ENCODE results near the gene PDZD2. TPM values are rescaled to one million over a fixed set of nuclear protein-coding genes. Genes with fewer than 3 reads are reported as not detected.

Gene PDZD2
- total RNA-seq, 1 experiment from 2014 or later, result not detected

DNA sequence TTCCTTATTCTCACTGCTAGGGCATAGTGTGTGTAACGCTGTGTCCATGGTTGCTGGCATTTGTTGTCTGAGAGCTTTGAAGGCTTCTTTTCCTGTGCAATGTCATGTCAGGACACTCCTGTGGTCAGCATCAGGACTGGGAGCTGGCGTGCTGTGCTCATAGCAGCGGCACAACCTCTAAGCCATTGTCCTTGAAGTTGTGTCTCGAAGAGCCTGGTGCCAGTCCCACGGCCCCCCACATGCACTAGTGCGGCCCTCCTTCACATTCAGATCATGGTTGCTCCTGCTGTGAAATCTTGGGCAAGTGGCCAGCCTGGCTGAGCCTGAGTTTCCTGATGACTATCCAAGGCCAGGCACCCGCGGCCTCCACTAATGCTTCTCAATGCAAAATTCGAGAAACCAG is 32.4 kb downstream of the PDZD2 start:
- POLR2A ChIA-PET (ENCODE audit: unreplicated experiment), result no interaction called here
- Histone ChIP-seq H3K36me3 (ENCODE audit: low read depth) (no peaks in the 10 kb centered on the region), H3K79me2 (ENCODE audit: low read depth) (no peaks in the 10 kb centered on the region), H3K27me3 (ENCODE audit: insufficient read depth, low read depth) (peaks cover 93% of the 10 kb centered on the region), H3K4me3 (no peak overlapping the region), H4K20me1 (ENCODE audit: insufficient read depth) (no peaks in the 10 kb centered on the region), H2AFZ (no peak overlapping the region), H3K4me2 (no peak overlapping the region), H3K9me2 (ENCODE audit: insufficient read depth) (no peaks in the 10 kb centered on the region), H3K9me3 (ENCODE audit: insufficient read depth, low read depth) (no peaks in the 10 kb centered on the region), H3K27ac (no peak overlapping the region), H3F3A (ENCODE audit: insufficient read depth, low read depth) (no peaks in the 10 kb centered on the region), H3K4me1 (replicated peaks; ENCODE audit: insufficient read depth) (no peaks in the 10 kb centered on the region)
- CTCF ChIA-PET, result no interaction called here
- DNase-seq, result no peak
- no peak for TF ChIP-seq EZH2 (IDR thresholded peaks at IDR 0.05; ENCODE audit: low read depth)
- no peak for TF ChIP-seq CTCF (conservative IDR thresholded peaks at IDR 0.05)
- intact Hi-C loops (cut with micrococcal nuclease; ENCODE audit: unreplicated experiment), result no loop called here
- no TSS peak for BruUV-seq (replicated peaks)

DNA sequence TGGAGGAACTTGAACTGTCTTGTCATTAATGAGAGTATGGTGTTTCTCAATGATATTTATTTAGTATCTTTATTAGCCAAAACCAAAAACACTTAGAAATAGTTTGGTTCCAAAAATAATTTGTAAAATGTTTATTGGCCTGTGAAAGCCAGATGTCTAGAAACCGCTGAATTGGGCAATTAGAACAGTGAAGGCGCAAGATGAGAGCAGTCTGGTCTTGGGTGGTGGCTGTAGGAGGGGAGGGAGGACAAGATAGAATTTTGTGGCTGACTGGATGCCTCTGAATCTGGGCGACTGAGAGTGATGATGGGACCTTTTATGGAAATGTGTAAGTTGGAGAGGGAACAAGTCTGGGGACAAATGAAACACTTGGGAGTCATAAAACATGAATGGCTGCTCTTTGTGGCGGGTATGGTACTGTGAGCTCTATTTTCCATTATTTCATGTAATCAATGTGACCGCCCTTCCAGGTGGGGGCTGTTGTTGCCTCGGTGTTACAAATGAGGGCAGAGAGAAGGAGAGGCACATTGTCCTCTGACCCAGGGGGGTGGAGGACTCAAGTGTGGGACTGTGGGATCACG is 35.5 kb downstream of the PDZD2 start:
- no peaks in the 10 kb centered on the region for H3K4me1 ChIP-seq (replicated peaks; ENCODE audit: insufficient read depth)
- H4K20me1 ChIP-seq (ENCODE audit: insufficient read depth), result no peaks in the 10 kb centered on the region
- no peaks in the 10 kb centered on the region for H3K79me2 ChIP-seq (ENCODE audit: low read depth)
- intact Hi-C loops (cut with micrococcal nuclease; ENCODE audit: unreplicated experiment), result no loop called here
- H3K36me3 ChIP-seq (ENCODE audit: low read depth), result no peaks in the 10 kb centered on the region
- H3K4me3 ChIP-seq, result no peak overlapping the region
- CTCF ChIA-PET, result interaction anchor here (0.6 kb wide), 1 partner anchor 47 kb away, joined by 4 read pairs; no protein-coding TSS in a partner anchor
- DNase-seq, result no peak
- H3K9me3 ChIP-seq (ENCODE audit: insufficient read depth, low read depth), result no peaks in the 10 kb centered on the region
- no TSS peak for BruUV-seq (replicated peaks)
- no peaks in the 10 kb centered on the region for H3K9me2 ChIP-seq (ENCODE audit: insufficient read depth)
- no peak overlapping the region for H3K27ac ChIP-seq
- no peaks in the 10 kb centered on the region for H3F3A ChIP-seq (ENCODE audit: insufficient read depth, low read depth)
- H3K27me3 ChIP-seq (ENCODE audit: insufficient read depth, low read depth), result peaks cover 91% of the 10 kb centered on the region
- TF ChIP-seq CTCF (conservative IDR thresholded peaks at IDR 0.05), result no peak
- no peak for TF ChIP-seq EZH2 (IDR thresholded peaks at IDR 0.05; ENCODE audit: low read depth)
- H3K4me2 ChIP-seq, result no peak overlapping the region
- no peak overlapping the region for H2AFZ ChIP-seq
- POLR2A ChIA-PET (ENCODE audit: unreplicated experiment), result no interaction called here

DNA sequence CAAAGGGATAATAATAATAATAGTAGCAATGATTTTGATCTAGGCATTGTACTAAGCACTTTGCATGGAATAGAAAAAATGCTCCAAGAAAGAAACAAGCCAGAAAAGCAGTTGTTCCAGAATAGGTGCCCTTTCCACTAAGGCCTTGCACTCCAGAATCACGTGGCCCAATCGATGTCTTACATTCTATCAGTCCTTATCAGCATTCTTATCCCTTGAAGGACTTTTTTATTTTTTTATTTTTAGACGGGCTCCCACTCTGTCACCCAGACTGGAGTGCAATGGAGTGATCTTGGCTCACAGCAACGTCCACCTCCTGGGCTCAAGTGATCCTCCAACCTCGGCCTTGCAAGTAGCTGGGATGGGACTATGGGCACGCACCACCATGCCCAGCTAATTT is 36.5 kb downstream of the PDZD2 start:
- no peaks in the 10 kb centered on the region for H3K36me3 ChIP-seq (ENCODE audit: low read depth)
- H3K9me3 ChIP-seq (ENCODE audit: insufficient read depth, low read depth), result no peaks in the 10 kb centered on the region
- H4K20me1 ChIP-seq (ENCODE audit: insufficient read depth), result no peaks in the 10 kb centered on the region
- H3K4me1 ChIP-seq (replicated peaks; ENCODE audit: insufficient read depth), result no peaks in the 10 kb centered on the region
- no TSS peak for BruUV-seq (replicated peaks)
- intact Hi-C loops (cut with micrococcal nuclease; ENCODE audit: unreplicated experiment), result no loop called here
- no peak for DNase-seq
- no peak overlapping the region for H3K4me3 ChIP-seq
- H3K9me2 ChIP-seq (ENCODE audit: insufficient read depth), result no peaks in the 10 kb centered on the region
- H3K27me3 ChIP-seq (ENCODE audit: insufficient read depth, low read depth), result peaks cover 91% of the 10 kb centered on the region
- ChIA-PET POLR2A (ENCODE audit: unreplicated experiment) (no interaction called here), CTCF (no interaction called here)
- H3K79me2 ChIP-seq (ENCODE audit: low read depth), result no peaks in the 10 kb centered on the region
- no peaks in the 10 kb centered on the region for H3F3A ChIP-seq (ENCODE audit: insufficient read depth, low read depth)
- H3K4me2 ChIP-seq, result no peak overlapping the region
- no peak for TF ChIP-seq CTCF (conservative IDR thresholded peaks at IDR 0.05)
- TF ChIP-seq EZH2 (IDR thresholded peaks at IDR 0.05; ENCODE audit: low read depth), result no peak
- H2AFZ ChIP-seq, result no peak overlapping the region
- H3K27ac ChIP-seq, result no peak overlapping the region

Data from PC-9 (cell line).